Esophagus squamous epithelium (tissue), 4 donors: Measurements from ENCODE around the gene SHISA6.

Source experiments
- POLR2A ChIP-seq, 4 donors: fragments of 450-650 bp; IDR thresholded peaks; one replicate each; pipeline ENCODE4 v1.6.1; 2017; ENCODE audit warnings: antibody characterized with exemption in 4 of 4, mild to moderate bottlenecking in 4 of 4, moderate library complexity in 3 of 4
- TF ChIP-seq, protein P1 (sequence below), 6 experiments: fragments of 450-650 bp in 4 of 6; fragments of 200-600 bp in 2 of 6; sonication (generic) in 2 of 6; IDR thresholded peaks; one replicate each; pipeline ENCODE4 v1.5.1; 2016 to 2019; ENCODE audit warnings: antibody characterized with exemption in 6 of 6, mild to moderate bottlenecking in 4 of 6, moderate library complexity in 4 of 6

DNA sequence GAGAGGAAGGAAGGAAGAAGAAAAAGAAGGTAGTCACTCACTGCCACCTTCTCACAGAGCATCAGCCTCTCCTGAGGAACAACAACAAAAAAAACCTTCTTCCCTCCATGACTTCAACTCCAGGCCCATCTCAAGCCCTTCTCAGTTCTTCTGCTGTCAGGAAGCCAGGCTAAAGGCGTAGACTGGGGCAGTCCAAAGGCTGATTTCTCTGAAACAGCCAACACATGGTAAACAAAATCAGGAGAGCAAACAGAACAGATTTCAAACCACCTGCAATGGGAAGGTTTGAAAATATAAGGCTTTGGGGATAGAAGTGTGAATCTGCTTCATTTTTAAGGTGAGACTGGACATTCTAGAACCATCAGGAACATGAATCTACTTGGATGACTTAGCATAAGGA, 200.0 kb downstream of the SHISA6 start:
- no peak for TF ChIP-seq POLR2A (IDR thresholded peaks at IDR 0.05)
- TF ChIP-seq, protein P1, sequence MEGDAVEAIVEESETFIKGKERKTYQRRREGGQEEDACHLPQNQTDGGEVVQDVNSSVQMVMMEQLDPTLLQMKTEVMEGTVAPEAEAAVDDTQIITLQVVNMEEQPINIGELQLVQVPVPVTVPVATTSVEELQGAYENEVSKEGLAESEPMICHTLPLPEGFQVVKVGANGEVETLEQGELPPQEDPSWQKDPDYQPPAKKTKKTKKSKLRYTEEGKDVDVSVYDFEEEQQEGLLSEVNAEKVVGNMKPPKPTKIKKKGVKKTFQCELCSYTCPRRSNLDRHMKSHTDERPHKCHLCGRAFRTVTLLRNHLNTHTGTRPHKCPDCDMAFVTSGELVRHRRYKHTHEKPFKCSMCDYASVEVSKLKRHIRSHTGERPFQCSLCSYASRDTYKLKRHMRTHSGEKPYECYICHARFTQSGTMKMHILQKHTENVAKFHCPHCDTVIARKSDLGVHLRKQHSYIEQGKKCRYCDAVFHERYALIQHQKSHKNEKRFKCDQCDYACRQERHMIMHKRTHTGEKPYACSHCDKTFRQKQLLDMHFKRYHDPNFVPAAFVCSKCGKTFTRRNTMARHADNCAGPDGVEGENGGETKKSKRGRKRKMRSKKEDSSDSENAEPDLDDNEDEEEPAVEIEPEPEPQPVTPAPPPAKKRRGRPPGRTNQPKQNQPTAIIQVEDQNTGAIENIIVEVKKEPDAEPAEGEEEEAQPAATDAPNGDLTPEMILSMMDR (IDR thresholded peaks at IDR 0.05), result no peak
